ENCODE measurements around the gene CACNG4.
"Not testable (repeated sequence)": the region's sequence is repeated elsewhere in the genome, so short reads cannot be mapped to it uniquely, and the experiment has no call there.

The CACNG4 gene

DNA sequence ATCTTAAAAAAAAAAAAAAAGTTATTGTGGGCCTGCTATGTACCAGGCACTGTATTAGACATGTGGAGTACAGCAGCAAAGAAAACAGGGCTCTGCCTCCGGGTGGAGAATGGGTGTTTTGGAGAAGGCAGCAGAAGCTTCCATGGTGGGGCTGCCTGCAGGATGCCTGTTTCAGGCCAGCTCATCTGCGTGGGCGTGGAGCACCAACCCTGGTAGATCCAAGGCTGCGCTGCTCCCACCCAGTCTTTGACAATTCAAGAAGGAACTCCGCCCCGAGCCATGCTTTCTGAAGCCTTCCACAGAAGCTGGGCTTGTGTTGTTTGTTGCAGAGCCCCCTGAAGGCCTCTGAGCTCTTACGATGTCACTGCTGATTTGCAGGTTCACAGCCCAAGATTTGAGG is 56.7 kb downstream of the CACNG4 start:
- DNase-seq: no peak

DNA sequence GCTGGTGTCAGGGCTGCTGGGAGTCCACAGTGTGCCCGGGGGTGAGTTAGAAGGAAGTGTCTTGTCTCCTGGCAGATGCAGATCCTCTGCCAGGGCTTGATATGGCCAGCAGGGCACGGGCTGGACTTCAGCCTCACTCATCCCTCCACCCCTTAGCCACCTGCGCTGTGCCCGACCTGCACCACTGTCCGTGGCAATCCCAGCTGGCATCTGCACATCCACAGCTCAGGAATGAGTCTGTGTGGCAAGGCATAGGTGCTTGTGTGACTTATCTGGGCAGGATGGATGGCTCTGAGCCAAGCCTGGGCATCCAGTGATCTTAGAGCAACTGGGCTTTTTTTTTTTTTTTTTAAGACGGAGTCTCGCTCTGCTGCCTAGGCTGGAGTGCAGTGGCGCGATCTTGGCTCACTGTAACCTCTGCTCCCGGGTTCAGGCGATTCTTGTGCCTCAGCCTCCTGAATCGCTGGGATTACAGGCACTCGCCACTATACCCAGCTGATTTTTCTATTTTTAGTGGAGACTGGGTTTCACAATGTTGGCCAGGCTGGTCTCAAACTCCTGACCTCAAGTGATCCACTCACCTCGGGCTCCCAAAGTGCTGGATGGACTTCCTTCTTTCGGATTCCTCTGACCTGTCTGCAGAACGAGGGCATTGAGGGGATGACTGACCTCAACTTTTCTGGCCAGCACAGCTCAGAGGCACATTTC is 57.4 kb downstream of the CACNG4 start:
- DNase-seq: no peak

DNA sequence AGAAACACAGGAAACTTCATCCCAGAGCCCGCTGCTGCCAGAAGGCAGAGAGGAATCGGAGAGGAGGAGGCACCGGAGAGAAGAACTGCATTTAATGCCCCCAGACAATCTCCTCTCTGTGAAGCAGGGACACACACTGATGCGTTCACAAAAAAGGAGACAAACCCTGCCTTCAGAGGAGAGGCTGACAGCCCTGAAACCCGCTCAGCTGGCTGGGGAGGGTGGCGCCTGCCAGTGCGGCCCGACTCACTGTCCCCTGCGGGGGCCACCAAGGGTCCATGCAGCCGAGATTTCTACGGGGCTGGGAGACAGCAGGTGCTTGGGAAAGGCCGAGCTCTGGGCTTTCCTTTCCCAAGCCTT is 57.9 kb downstream of the CACNG4 start:
- no peak for DNase-seq

DNA sequence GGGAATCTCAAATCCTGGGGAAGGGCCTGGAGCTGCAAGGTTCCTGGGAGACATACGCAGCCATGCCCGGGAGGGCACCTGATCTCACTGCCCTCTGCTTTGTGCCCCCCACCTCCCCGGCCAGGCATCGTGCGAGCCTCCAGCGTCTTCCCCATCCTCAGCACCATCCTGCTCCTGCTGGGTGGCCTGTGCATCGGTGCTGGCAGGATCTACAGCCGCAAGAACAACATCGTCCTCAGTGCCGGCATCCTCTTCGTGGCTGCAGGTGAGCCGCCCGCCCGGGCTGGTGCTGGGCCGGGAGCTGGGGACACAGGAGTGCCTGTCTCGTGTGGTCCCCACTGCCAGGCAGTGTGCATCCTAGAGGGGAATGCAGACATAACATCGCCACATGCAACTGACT is 60.2 kb downstream of the CACNG4 start:
- DNase-seq: no peak

DNA sequence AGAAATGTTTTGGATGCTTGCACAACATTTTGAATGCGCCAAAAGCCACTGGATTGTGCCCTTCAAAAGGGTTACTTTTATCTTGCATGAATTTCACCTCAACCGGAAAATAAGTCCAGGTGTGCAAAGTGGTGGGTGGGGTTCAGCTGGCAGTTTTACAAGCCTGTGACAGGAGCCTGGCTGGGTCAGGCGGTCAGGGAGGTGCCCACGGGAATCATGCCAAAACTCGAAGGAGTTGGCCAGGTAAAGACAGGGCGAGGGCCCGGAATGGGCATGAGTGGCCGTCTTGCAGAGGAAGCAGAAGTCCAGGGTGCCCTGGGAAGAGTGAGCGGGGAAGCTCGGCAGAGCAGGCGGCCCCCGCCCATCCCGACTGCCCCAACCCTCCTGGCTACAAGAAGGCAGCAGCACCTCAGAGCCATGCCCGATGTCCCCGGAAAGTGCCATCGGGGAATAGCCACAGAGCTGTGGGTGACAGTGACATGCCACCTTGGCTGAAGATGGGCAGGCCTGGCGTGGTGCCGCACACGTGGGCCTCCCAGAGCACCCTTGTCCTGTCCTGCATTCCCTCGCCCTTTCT is 60.8 kb downstream of the CACNG4 start:
- DNase-seq: no peak

DNA sequence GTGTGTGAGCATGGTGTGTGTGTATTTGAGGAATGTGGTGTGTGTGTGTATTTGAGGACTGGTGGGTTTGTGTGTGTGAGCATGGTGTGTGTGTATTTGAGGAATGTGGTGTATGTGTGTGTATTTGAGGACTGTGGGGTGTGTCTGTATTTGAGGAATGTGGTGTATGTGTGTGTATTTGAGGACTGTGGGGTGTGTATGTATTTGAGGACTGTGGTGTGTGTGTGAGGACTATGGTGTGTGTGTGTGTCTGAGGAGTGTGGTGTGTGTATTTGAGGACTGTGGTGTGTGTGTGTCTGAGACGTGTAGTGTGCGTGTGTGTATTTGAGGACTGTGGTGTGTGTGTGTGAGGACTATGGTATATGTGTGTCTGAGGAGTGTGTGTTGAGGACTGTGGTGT is 61.8 kb downstream of the CACNG4 start:
- no peak for DNase-seq

DNA sequence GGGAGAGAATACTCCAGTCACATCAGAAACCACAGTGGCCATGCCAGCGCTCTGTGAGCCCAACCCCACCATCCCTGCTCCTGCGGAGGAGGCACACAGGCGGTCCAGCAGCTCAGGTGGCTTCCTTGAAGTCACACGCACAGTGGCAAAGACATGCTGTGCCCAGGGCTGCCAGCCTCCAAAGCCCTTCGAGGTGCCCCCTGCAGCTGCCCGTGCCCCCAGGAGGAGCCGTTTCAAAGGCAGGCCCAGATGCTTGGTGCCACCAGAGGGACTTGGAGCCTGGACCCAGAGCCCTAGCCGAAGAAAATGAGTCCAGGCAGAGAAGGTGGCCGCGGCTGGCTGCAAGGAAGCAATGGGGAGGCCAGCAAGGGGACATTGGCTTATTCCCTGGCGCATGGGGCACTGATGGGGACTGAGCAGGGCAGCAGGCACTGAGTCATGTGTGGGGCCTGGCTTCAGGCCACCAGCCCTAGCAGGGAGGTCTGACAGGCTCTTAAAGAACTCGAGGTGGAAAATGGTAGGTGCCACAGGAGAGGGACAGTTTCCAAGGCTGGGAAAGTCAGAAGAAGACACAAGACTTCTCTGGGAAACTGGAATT is 62.6 kb downstream of the CACNG4 start:
- DNase-seq: no peak

DNA sequence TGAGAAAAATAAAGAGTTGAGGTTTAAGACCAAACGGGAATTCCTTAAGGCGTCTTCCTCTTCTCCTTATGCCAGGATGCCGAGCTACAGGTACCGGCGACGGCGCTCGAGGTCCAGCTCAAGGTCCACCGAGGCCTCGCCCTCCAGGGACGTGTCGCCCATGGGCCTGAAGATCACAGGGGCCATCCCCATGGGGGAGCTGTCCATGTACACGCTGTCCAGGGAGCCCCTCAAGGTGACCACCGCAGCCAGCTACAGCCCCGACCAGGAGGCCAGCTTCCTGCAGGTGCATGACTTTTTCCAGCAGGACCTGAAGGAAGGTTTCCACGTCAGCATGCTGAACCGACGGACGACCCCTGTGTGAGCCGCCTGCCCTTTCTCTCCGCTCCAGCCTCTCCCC is 66.1 kb downstream of the CACNG4 start:
- no peak for DNase-seq

DNA sequence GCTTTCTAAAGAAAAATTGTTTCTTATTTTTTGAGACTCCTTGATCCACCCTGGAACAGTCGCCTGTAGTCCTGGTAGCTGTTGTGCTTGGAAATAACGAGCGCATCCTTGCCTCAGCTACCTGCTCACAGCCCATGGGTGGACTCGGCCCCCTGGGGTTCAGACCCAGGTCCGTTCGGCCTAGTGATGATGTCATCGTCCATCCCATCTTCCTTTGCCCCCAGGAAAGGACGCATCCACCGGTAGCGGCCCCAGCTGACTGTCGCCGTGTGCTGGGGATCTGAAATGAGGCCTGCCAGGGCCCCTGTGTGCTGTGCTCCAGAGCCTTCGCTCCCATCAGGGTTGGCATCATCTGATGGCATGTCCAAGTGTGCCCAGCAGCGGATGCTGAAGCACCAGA is 67.9 kb downstream of the CACNG4 start:
- DNase-seq: no peak

DNA sequence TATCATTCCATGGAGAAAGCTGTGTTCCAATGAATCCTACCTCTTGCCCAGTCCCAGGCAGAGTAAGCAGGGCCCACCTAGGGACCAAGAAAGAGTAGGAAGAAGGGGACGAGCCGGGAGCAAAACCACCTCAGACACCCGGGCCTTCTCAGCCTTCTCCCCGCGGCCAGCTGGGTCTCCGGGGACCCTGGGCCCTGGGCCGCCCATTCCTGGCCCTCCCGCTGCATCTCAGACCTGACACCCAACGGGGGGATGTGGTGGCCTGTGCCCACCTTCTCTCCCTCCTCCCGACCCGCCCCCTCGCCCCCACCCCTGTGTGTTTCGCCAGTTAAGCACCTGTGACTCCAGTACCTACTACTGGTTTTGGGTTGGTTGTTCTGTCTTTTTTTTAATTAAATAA is 68.5 kb downstream of the CACNG4 start:
- no peak for DNase-seq

DNA sequence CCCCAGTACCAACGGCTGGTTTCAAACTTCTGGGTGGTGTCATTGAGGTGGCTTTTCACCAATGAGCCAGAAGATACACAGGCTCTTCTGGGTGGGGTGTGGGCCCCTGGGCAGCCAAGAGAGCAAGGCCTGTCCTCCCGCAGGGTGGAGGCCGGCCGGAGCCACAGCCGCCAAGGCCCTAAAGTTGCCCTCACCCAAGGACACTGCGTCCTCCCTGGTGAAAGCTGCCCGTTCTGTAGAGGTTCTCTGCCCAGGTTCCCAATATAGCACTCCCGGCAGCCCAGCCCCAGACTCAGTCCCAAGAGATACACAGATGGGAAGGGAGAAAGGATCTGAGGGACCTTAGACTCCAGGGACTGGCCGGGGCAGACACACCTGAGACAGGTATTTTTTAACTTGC is 69.1 kb downstream of the CACNG4 start:
- DNase-seq: no peak

DNA sequence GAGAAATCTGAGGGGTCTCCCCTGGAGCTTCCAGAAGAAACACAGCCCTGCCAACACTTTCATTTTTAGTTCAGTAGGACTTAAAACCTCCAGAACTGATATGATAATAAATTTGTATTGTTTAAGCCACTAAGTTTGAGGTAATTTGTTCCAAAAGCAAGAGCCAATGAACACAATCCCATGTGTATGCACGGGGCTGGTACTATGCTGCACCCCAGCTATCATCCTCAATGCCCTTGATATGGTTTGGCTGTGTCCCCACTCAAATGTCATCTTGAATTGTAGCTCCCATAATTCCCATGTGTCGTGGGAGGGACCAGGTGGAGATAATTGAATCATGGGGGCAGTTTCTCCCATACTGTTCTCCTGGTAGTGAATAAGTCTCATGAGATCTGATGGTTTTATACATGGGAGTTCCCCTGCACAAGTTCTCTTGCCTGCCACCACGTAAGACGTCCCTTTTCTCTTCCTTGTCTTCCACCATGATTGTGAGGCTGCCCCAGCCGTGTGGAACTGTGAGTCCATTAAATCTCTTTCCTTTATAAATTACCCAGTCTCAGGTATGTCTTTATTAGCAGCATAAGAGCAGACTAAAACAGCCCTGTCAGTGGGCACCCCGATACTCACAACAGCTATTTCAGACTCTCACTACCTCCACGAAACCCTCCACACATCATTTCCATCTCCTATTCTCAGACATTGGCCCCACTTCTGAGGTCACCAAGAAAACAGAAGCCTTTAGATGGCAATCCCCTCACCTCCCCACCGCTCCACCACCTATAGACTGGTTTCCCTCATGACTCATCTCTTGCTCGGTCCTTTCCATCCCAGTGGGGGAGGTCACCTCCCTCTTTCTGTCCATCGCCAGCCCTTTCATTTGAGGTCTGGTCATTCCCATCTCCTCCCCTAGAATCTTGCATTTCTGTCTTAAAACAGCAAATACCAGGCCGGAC is 70.9 kb downstream of the CACNG4 start:
- DNase-seq: no peak

DNA sequence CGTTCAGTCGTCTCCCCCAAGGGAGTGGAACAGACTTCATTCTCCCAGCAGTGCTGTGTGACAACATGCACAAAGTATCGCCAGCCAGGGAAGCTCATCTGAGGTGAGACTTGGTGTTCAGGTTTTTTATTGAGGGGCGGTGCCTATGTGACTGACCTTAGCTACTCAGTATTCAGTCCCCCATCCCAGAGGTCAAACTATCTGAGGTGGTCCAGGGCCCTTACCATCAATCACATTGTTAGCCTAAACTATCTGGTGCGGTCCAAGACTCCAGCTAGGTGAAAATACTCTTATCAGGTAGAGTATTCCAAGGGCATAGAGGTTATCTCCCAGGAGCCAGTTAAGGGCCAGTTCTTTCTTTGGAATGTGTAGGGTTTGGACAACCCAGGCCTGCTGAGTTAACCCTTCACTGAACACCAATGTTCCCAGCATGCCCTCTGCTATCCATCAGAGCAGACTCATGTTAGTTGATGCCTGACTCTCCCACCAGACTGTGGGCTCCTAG is 74.4 kb downstream of the CACNG4 start:
- no peak for DNase-seq

DNA sequence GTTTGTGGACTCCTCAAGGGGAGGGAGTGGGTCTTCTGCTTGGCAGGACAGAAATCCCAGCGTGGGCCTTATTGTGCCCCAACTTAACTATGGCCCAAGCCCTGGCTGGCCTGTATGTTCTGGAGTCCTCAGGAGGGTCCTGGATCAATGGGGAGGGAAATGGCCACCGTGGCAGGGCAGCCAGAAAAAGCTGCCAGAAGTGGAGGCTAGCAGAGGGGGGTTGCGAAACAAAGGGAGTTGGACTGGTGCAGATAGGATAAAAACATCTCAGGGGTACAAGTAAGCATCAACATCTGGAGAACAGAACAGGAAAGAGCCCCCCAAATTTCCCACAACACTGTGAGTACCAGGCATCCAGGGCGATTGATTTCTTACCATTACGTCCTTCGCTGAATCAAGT is 76.1 kb downstream of the CACNG4 start:
- DNase-seq: no peak

DNA sequence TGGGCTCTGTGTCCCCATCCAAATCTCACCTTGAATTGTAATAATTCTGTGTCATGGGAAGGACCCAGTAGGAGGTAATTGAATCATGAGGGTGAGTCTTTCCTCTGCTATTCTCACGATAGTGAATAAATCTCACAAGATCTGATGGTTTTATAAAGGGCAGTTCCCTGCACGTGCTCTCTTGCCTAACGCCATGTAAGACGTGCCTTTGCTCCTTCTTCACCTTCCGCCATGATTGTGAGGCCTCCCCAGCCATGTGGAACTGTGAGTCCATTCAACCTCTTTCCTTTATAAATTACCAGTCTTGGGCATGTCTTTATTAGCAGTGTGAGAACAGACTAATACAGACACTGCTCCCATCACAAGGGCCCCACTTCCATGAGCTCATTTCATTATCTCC is 76.6 kb downstream of the CACNG4 start:
- not testable (repeated sequence) for DNase-seq

DNA sequence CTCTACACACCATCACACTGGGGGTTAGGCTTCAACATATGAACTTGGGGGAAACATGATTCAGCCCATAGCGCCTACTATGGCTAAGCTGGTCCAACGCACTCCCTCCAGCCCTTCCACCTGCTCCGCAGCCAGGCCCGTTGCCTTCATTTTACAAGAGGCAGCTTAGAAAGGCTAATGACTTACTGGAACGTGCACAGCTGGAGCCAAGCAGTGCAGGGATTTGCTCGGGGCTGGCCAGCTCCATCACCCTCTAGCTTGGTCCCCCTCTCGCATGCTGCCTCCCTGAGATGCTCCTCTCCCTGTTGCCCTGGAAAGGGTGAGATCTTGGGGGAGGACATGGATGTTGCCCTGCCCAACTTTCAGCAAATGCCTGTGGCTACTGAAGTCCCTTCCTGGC is 77.0 kb downstream of the CACNG4 start:
- DNase-seq: no peak

DNA sequence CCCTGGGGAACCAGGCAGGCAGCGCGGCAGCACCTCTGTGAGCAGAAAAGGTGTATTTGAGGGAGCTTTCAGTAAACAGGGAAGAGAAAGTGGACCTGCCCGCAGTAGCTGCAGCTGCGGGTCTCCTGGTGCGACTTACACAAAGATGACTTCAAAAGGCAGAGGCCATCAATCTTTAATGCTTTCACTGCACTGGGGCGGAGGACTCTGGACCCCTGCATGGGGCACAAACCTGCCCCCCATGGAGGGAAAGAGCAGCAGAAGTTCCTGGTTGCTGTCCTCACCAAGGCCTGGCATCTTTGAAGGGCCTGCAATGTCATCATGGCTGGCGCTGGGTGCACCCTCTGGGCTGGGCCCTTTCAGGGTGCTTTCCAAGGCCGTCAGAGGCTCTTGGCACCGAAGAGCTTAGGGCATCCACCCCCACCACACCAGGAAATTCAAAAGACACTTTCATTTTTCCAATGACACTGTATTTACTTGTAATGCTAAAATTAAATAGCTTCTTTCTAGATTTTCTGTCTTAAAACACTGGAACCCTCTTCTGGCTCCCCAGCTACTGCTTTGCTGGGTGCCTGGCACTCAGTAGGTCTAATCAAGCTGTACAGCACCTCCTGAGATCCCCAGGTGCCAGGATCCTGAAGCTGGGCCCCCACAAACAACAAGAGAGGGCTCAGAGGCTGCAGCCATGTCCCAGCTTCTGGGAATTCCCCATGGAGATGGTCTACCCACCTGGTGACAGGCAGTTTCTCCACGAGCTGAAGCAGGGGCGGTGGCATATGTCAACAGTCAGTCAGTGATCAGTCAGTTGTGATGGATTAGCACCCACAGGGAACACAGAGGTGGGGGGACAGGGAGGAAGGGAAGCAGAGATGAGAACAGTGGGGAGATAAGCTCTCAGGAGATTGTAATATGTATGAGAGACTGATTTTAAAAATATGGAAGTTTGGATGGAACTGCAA is 77.7 kb downstream of the CACNG4 start:
- DNase-seq: no peak

DNA sequence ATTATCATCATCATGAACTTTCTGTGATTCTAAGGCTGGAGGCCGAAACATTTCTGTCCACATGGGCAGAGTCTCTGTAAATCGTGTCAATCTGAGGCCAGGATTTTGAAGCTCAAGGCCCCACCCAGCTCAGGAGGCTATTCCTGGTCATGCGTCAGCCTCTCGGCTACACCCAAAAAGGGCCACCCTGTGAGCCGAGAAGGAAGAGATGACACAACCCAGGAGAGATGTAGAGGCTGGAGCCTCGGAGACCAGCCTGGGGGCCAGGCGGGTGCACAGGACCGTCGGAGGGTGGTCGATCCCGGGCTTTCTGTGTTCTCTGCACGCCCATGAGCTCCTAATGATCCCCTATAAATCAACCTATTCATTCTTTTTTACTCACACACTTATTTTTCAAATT is 78.8 kb downstream of the CACNG4 start:
- DNase-seq: no peak

DNA sequence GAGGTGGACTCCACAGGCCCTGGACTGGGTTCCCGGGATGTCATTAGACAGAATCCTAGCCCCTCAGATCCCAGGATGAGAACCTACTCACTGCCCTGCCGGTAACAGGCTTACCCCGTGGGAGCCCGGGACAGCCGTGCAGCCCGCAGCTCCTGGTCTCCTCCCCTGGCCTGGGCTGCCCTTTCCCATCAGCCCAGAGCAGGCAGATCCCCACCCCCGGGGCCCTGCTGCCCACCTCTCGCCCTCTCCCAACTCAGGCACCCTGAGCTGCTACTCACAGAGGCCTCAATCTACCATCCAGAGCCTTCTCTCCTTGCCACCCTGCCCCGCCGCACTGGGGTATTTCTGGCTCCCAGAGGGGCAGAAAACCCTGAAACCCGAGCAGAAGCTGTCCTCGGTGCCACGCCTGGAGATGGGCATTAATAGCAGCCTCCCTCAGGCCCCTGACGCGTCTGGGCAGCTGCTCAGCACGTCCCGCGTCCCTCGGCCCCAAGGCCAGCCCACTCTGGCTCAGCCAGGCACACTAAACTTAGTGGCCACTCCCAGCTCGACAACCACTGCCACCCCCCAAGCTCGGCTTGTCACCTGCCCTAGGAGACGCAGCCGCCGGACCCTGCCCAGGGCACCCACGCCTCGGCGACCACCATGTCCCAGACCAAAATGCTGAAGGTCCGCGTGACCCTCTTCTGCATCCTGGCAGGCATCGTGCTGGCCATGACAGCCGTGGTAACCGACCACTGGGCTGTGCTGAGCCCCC is 79.7 kb downstream of the CACNG4 start, which contains the start of gene CACNG1:
Gene CACNG1 (plus strand): TSS at position 539 of the 757 bp plus-strand sequence. CDS start 107 bp downstream, at position 646.
- DNase-seq: no peak

DNA sequence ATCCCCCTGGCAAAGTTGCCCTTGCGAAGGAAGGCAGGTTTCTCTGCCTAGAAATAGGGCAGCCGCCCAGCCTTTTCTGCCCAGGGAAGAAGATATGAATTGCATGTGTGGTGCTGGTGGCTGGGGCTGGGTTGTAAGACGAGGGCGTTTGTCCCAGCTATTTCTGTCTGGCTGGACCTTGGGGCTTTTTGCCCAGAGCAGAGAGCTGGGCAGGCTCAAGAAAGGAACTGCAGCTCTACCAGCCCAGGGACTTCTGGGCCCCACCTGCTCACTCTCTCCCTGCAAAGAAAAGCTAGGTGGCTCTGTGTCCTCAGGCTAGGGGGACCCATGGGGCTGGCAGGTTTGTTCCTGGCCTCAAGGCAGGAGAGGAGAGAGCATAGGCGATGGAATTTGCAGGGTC is 80.4 kb downstream of the CACNG4 start:
- no peak for DNase-seq

DNA sequence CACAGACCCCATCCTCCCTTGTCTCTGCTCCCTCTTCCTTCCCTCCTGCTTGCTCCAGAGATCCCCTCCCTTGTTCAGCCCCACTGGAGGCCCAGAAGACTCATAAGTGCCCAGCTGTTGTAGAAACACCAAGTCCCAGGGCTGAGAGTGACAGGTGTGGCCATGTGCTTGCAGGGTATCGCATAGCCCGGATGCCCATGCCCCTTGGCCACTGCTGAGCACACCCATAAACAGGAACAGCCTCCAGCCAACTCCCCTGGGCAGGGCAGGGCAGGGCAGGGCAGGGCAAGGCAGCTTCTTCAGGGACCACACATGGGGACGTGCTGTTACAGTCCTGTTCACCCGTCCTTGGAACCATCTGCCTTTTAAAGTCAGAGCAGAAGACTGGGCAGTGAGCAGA is 81.9 kb downstream of the CACNG4 start:
- DNase-seq: no peak

All from cortex of kidney (tissue), 1 donor.